Breast epithelium (tissue), 3 donors: ENCODE measurements around the gene PTPRM.

Experiments used
- CTCF ChIP-seq, 3 donors: fragments of 450-650 bp; IDR thresholded peaks; one replicate each; pipeline ENCODE4 v1.5.1; 2016 to 2017; ENCODE audit warnings: antibody characterized with exemption in 3 of 3, mild to moderate bottlenecking in 3 of 3, moderate library complexity in 3 of 3
- POLR2A ChIP-seq: fragments of 450-650 bp; IDR thresholded peaks from one replicate; pipeline ENCODE4 v1.6.1; 2016; ENCODE audit warnings: antibody characterized with exemption, mild to moderate bottlenecking, moderate library complexity
- POLR2AphosphoS5 ChIP-seq, 3 donors: sonication (generic); formaldehyde crosslinking; IDR thresholded peaks; one replicate each; pipeline ENCODE4 v1.6.1; 2017; ENCODE audit warnings: antibody characterized with exemption in 3 of 3

- TF ChIP-seq CTCF (IDR thresholded peaks at IDR 0.05) = no peak
- TF ChIP-seq POLR2A = no peak
- no peak for TF ChIP-seq POLR2AphosphoS5 (IDR thresholded peaks at IDR 0.05)
Measured at GRCh38 chr18:8402237-8402636, 835.1 kb downstream of the PTPRM start.
